GM19328 (cell line): ENCODE results near the gene INPP5D.

ENCODE experiments used
- ATAC-seq: cut with Tn5 transposase; IDR thresholded peaks from one replicate; pipeline ENCODE4 v1.9.1; 2021; ENCODE audit warnings: mild to moderate bottlenecking, moderate library complexity; ENCODE audit not compliant: unreplicated experiment

INPP5D gene

GRCh38 chr2:233203060-233203459, 142.9 kb downstream of the INPP5D start:
- no peak for ATAC-seq

- no peak for ATAC-seq
Observed at GRCh38 chr2:233204286-233204936, 144.3 kb downstream of the INPP5D start.

GRCh38 chr2:233208382-233209116, 148.4 kb downstream of the INPP5D start:
- ATAC-seq = no peak

GRCh38 chr2:233209117-233209532, 149.0 kb downstream of the INPP5D start:
- no peak for ATAC-seq

- no peak for ATAC-seq
Observed at GRCh38 chr2:233209533-233210171, 149.5 kb downstream of the INPP5D start.

- no peak for ATAC-seq
Observed at GRCh38 chr2:233210281-233210680, 150.1 kb downstream of the INPP5D start.

- no peak for ATAC-seq
Observed at GRCh38 chr2:233210843-233211547, 150.9 kb downstream of the INPP5D start.

GRCh38 chr2:233211548-233211895, 151.4 kb downstream of the INPP5D start:
- ATAC-seq = no peak

- ATAC-seq = no peak
Observed at GRCh38 chr2:233213011-233213410, 152.9 kb downstream of the INPP5D start.

- no peak for ATAC-seq
Observed at GRCh38 chr2:233213975-233214374, 153.8 kb downstream of the INPP5D start.

- no peak for ATAC-seq
Observed at GRCh38 chr2:233217892-233218377, 157.8 kb downstream of the INPP5D start.

GRCh38 chr2:233218836-233219235, 158.7 kb downstream of the INPP5D start:
- ATAC-seq = no peak

- no peak for ATAC-seq
Observed at GRCh38 chr2:233219848-233220247, 159.7 kb downstream of the INPP5D start.

GRCh38 chr2:233221378-233222063, 161.4 kb downstream of the INPP5D start:
- no peak for ATAC-seq

GRCh38 chr2:233223059-233223894, 163.1 kb downstream of the INPP5D start:
- peak; percentile 72 for ATAC-seq

GRCh38 chr2:233225230-233226068, 165.3 kb downstream of the INPP5D start:
- ATAC-seq = no peak

GRCh38 chr2:233226511-233227031, 166.4 kb downstream of the INPP5D start:
- no peak for ATAC-seq

GRCh38 chr2:233227346-233227978, 167.3 kb downstream of the INPP5D start:
- ATAC-seq = no peak
